ENCODE results near the gene FAM222A. TPM values are rescaled to one million over a fixed set of nuclear protein-coding genes. Genes with fewer than 3 reads are reported as not detected.

The FAM222A gene
- polyA plus RNA-seq, 2 of the 4 experiments (the other 2 are of a cell fraction): 0.98 to 3.2 TPM

GRCh38 chr12:109727746-109728726, 14.4 kb downstream of the FAM222A start:
- Histone ChIP-seq H3K9me3 (no peaks in the 10 kb centered on the region), H3K4me2 (no peak overlapping the region), H3K27ac (no peak overlapping the region), H3K4me3 (no peak overlapping the region), H3K4me1 (no peaks in the 10 kb centered on the region)
- WGBS (ENCODE audit: missing lambda C conversion rate): 58% methylated on average over 14 of the region's 14 CpGs
- CTCF ChIA-PET: interaction anchor here (1.2 to 2.7 kb wide), 6 partner anchors 8 to 130 kb away, joined by 3 to 11 read pairs (median 4); partner anchors contain the start of gene FAM222A
- no peak for TF ChIP-seq RAD21 (conservative IDR thresholded peaks at IDR 0.05 in 1 of 2, IDR thresholded peaks at IDR 0.05 in 1 of 2)
- TF ChIP-seq SREBF2 (IDR thresholded peaks at IDR 0.05): no peak
- no peak for TF ChIP-seq HOXA7 (CRISPR knock-in tag; IDR thresholded peaks at IDR 0.05)
- no peak for TF ChIP-seq CBX8 (IDR thresholded peaks at IDR 0.05)
- TF ChIP-seq FOSB (CRISPR knock-in tag; IDR thresholded peaks at IDR 0.05): no peak
- TF ChIP-seq BHLHE40 (IDR thresholded peaks at IDR 0.05; ENCODE audit: low read depth, low read length): no peak
- no peak for TF ChIP-seq REST (IDR thresholded peaks at IDR 0.05)
- no peak for TF ChIP-seq MYC (IDR thresholded peaks at IDR 0.05; ENCODE audit: borderline replicate concordance, low read length)
- no peak for TF ChIP-seq HEYL (CRISPR knock-in tag; IDR thresholded peaks at IDR 0.05)
- TF ChIP-seq CHD4 (IDR thresholded peaks at IDR 0.05; ENCODE audit: borderline replicate concordance): no peak
- no peak for TF ChIP-seq MAFK (IDR thresholded peaks at IDR 0.05; ENCODE audit: partially characterized antibody)
- TF ChIP-seq KDM5A (IDR thresholded peaks at IDR 0.05): no peak
- TF ChIP-seq ZFP36 (IDR thresholded peaks at IDR 0.05; ENCODE audit: borderline replicate concordance, partially characterized antibody): no peak
- TF ChIP-seq FOXS1 (CRISPR knock-in tag; IDR thresholded peaks at IDR 0.05): no peak
- no peak for TF ChIP-seq E2F6 (IDR thresholded peaks at IDR 0.05; ENCODE audit: borderline replicate concordance, low read depth)
- no peak for TF ChIP-seq CBX2 (IDR thresholded peaks at IDR 0.05; ENCODE audit: borderline replicate concordance, low read depth)
- no peak for TF ChIP-seq CTCF (IDR thresholded peaks at IDR 0.05)
- TF ChIP-seq ATOH8 (CRISPR knock-in tag; IDR thresholded peaks at IDR 0.05; ENCODE audit: low read depth): no peak
- POLR2A ChIA-PET: no interaction called here
- ATAC-seq (no peak), FAIRE-seq (no peak), DNase-seq (ENCODE audit: low read depth in 1 of 2, low spot score in 1 of 2) (no peak)

Data from A549 (cell line).